Jurkat, Clone E6-1 (cell line): Measurements from ENCODE around the gene SH3BGRL2.
"Not testable (repeated sequence)": the region's sequence is repeated elsewhere in the genome, so short reads cannot be mapped to it uniquely, and the experiment has no call there.

Source experiments
- DNase-seq: peaks from one replicate; pipeline ENCODE4 v3.0.0-alpha.2; 2011; ENCODE audit warnings: low read depth, low spot score
- H3K4me3 ChIP-seq: 2 replicates; pipeline ENCODE4 v1.5.1; 2011; ENCODE audit warnings: mild to moderate bottlenecking, low read length, control low read depth, moderate library complexity

The SH3BGRL2 gene

DNA sequence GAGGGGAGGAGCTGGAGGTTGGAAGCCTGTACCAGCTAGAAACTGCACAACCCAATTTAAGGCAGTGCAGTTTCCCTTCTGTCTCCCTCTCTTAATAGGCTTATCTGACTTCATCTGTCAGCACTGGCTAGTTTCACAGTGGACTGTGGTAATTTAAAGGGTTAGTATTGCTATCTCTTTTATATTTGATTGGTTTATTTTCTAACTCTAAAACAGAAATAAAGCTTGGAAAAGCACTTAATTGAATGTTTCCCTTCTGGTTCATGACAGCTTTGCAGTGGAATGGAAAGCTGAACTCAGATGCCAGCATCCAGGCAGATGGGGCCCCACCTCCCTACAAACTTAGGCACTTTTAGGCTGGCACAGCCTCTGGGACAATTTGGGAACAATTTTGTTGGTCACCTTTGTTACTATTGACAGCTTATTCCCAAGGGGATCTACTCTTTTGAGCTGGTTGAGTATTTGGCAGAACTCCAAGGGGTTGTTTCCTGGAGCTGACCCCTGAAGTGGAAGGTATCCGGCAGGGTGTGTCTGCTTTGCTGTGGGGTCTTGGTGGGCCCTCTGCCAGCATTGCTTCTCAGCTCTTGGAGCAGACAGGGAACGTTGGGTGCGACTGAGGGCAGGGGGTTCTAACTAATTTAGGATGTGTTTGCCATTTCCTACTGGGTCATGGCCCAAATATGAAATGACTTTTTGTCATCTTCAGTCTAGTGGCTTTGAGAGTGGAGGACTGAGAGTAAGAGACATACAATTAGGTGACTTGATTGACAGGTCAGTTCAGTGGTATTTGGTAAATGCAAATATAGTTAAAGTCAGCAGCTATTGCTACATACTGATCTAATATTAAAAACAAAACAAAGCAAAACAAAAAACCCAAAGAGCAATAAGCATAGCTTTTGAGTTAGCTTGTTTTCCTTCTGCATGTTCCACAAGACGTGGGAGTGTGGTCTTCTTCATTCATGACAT, 9.3 kb downstream of the SH3BGRL2 start:
- no peak for DNase-seq

DNA sequence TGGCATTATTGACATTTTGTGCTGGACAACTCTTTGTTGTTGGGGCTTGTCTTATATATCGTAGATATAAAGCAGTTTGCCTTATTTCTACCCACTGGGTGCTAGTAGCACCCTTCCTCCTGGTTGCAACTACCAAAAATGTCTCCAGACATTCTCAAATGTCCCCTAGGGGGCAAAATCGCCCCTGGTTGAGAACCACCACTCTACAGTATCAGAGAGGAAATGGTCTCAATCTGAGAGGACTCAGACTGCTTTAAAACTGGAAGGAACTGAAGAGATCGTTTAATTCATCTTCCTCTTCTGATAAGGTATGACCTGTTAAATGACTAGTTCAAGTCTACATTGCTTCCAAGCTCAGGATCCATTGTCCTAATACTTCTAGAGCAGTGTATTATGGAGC, 14.9 kb downstream of the SH3BGRL2 start:
- DNase-seq = peak; percentile 12
- H3K4me3 ChIP-seq = no peak overlapping the region

More for the DNA sequence above, 9.3 kb downstream of the SH3BGRL2 start:
- H3K4me3 ChIP-seq = no peak overlapping the region

DNA sequence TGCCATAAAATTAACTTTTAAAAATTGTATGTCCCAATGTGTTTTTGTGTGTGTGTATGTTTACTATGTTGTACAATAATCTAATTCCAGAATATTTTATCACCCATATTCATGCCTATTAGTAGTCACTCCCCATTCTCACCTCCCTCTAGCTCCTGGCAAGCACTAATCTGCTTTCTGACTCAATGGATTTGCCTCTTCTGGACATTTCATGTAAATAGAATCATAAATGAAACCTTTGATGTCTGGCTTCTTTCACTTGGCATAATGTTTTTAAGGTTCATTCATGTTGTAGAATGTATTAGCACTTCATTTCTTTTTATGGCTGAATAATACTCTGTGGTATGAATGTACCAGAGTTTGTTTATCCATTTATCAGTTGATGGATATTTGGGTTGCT, 15.4 kb downstream of the SH3BGRL2 start:
- no peak for DNase-seq
- no peak overlapping the region for H3K4me3 ChIP-seq

DNA sequence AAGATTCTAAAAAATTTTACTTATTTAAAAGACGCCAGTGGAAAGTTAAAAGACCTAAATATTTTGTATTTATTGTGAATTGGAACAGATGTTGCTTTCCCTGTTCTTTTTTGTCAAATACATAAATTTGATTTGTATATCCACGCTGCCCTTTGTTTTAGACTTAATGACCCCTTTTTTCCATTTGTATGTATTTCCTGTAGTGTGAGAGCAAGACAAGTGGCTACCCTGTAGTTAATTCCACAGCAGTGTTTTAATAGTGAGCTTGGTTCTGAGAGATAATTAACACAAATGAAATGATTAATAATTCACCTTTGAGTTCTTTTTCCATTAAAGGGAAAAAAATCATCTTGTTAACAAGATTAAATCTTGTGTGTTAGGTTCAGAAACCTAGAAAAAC, 16.6 kb downstream of the SH3BGRL2 start:
- no peak overlapping the region for H3K4me3 ChIP-seq
- no peak for DNase-seq

DNA sequence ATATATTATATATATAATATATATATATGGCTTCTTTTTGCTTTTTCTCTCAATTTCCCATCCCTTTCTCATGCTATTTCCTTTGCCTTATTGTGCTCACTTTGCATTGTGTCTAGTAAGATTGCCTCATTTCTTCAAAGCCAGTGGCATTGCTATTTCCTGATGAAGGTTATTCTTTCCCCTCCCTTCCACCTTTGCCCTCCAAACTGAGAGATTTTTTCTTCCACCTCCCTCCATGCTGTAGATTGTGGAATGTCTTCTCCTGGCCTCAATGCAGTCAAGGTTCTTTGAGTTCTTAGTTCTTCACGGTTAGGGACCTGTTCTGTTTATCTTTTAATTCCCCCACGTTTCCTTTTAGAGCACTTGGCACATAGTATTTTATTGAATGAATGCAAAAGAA, 17.2 kb downstream of the SH3BGRL2 start:
- H3K4me3 ChIP-seq = no peak overlapping the region

DNA sequence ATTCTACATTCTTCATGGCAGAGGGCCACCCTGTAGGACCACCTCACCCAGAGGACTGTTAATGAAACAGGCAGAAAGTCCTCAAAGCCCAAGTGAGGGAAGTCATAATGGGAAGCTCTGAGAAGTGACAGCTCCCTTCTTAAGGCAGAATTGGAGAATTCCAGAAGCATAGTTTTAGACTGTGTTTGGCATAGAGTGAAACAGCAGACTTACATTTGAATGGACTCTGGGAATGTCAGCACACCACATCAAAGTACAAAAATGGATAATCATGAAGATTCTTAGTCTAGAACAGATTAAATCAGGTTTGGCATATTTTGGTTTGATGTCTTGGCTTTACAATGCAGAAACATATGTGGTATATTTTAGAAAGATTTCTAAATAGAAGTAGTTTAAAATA, 17.9 kb downstream of the SH3BGRL2 start:
- no peak overlapping the region for H3K4me3 ChIP-seq
- DNase-seq = no peak

More for the DNA sequence above, 17.2 kb downstream of the SH3BGRL2 start:
- no peak for DNase-seq

DNA sequence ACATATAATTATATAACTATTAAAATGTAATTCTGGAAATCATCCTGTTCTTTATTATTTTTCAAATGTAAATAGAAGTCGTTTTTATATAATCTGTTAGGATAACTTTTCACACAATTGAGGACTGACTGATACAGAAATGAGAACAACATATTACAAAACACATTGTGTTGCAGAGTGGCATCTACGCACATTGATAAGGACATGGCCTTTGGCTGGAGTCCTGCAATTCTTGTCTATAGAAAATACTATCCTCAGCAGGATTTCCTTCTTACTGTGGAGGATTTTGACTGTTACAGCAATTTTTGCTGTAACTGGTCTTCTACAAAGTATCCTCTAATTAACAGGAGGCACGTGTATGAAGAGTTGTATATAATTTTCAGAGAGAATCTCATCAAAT, 19.8 kb downstream of the SH3BGRL2 start:
- DNase-seq = no peak

DNA sequence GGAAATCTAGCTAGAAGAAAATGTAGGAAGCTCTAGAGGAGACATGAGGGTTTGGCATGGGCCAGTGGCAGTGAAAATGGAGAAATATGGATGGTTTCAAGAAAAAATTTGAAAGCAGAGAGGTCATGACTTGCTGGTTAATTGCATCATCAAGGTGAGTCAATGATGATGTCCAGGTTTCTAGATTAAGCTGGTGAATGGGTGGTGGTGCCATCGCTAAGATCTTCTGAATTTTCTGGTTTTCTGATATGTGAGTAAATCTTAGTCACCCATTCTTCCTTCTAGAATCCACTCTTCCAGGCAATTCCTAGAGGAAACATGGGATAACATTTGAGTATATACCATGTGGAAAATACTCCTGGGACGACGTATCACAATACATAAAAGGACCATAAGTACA, 25.0 kb downstream of the SH3BGRL2 start:
- no peak for DNase-seq

More for the DNA sequence above, 19.8 kb downstream of the SH3BGRL2 start:
- no peak overlapping the region for H3K4me3 ChIP-seq

DNA sequence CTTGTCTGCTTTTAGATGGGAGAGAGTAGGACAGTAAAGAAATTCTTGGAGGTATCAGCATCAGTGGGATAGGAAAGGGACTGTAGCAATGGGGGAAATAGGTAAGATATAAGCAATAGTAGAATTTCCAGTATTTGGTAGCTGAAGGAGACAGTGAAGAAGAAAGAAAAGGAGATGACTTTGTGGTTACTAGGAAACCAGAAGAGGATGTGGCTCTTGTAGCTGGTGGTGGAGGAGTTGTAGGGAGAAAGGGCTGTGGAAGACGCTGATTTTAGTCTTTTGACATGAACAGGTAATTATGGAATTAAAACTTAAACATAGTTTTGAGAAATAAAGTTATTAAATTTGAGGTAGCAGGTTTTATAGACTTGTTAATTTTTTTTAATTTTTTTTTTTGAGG, 26.1 kb downstream of the SH3BGRL2 start:
- H3K4me3 ChIP-seq = no peak overlapping the region
- peak; percentile 45 for DNase-seq

More for the DNA sequence above, 25.0 kb downstream of the SH3BGRL2 start:
- no peak overlapping the region for H3K4me3 ChIP-seq

DNA sequence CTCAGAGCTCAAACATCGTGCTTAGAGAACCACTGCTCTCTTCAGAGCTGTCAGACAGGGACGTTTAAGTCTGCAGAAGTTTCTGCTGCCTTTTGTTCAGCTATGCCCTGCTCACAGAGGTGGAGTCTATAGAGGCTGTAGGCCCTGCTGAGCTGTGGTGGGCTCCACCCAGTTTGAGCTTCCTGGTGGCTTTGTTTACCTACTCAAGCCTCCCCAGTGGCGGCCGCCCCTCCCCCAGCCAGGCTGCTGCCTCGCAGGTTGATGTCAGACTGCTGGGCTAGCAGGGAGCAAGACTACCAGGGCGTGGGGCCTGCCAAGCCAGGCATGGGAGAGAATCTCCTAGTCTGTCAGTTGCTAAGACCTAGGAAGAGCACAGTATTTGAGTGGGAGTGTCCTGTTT, 32.5 kb downstream of the SH3BGRL2 start:
- H3K4me3 ChIP-seq, DNase-seq: not testable (repeated sequence)

DNA sequence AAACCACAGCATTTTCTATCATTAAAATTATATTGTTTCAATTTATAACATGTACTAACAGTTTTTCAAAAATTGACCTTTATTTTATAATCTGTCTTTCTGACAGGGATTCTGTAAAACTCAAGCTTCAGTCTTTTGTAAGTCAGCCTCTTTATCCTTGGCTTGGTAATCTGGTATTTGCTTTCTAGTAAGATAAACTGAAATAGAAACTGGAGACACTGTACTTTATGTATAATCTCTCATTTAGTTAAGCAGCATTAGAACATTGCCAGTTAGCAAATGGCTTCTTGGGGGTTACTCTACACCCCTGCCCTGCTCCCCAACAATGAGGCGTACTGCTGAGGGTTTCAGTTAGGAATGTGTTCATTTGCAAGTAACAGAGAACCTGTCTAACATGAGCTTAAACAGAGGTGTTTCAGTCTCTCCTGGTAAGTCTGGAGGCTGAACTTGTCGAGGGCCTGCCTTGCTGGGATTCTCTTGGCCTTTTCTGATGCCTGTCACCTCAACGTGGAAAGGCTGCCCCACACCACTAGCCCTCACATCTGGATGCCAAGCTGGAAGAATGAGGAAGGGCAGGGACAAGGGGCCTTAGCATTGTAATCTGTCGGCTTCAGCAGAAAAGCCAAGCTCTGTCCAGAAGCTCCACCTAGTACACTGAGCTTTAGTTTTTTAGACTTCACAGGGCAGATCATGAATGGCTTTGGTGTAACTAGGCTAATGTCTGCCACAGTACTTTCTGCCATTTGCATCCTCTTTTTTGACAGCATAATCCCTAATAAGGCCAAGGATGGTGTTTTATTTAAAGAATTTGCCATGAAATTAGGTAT, 34.8 kb downstream of the SH3BGRL2 start:
- H3K4me3 ChIP-seq = no peak overlapping the region
- DNase-seq = no peak

DNA sequence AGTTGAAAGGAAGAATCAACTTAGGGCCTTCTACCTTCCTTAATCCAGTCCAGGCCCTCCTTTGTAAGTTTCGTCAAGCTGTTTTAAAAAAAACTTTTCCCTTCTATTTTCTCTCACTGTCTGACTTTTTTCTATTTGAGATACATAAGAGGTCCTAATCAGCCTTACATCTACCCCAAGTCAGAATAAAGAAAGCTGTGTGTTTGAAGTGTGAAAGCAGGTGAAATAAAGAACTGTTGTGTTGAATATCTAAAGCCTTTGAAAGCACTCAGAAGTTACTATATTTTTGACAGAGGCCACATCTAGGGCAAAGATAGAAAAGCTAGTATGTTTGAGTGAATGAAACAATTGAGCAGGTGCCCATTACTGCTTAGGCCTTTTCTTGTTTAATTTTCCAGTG, 35.5 kb downstream of the SH3BGRL2 start:
- no peak overlapping the region for H3K4me3 ChIP-seq
- peak; percentile 42 for DNase-seq

DNA sequence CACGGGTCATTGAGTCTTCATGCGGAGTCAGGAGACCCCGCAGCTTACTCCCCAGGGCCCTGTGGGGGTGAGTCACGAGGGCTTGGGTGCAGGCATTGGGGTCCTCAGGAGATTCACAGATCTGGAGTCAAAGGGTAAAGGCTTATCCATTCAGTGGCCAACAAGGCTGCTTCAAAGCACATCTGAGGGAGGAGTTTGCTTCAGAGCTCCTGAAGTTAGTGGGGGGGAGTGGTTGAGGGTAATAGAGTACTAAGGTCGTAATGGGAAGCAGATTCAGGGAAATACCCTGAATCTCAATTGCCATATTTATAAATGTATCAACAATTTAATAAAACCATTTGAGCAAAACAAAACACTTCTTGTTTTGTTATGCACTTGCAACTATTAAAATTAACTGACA, 37.3 kb downstream of the SH3BGRL2 start:
- no peak for DNase-seq
- no peak overlapping the region for H3K4me3 ChIP-seq

DNA sequence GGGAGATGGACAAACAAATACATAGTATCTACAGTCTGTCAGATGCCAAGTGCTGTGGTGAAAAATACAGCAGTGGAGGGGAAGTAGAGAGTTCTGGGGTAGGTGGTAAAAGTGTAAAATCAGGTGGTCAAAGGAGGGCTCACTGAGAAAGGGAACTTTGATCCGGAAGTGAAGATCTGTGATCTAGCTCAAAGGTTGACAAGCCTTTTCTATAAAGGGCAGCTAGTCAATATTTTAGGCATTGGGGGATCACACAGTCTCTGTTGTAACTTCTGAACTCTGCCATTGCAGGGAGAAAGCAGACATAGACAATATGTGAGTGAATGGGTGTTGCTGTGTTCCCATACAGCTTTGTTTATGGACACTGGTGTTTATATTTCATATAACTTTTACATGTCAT, 38.6 kb downstream of the SH3BGRL2 start:
- no peak for DNase-seq
- H3K4me3 ChIP-seq = no peak overlapping the region

DNA sequence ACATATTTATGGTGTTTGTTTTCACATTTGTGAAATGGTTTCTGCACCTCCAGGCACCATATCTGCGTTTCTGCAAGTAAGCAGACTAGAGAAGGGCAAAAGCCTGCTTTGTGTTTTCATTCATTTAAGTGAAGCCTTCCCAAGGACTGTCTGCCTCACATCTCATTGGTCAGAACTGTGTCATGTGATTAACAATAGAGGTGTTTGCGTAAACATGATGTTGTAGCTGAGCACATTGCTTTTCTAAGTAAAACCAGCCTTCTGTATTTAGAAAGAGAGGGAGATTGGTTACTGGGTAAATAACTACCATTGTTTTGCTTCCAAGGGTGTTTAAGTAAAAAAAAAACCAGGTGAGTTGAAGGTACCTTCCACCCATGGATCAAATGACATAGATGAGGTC, 39.7 kb downstream of the SH3BGRL2 start:
- H3K4me3 ChIP-seq = no peak overlapping the region
- no peak for DNase-seq

DNA sequence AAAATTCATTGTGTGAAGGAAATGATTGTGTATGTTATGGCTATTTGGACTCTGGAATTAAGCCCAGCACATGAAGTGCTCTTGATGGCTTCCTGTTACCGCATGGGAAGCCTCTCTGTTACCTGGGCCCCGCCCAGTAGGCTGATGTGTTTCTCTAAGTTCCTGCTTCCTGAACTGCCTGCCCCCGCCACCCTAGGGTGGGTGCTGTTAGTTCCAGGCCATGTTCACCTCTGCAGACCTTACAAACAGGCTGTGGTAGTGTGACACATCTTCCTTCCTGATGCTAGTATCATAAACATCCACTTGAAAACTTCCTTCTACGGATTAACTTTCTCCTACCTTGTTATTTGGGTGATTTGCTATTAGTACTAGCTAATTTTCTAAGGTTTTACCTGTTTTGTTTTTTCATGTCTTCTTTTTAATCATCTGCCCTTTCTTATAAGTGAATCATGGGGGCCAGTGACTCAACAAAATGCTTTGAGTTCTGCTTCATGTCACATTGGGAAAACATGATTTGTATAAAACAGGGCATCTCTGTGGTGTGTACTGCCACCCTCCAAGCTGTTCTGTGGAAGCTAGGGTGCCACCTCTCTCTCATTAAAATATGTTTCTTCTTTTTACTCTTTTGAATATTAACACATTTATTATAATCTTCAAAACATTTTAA, 40.6 kb downstream of the SH3BGRL2 start:
- H3K4me3 ChIP-seq = no peak overlapping the region
- no peak for DNase-seq

DNA sequence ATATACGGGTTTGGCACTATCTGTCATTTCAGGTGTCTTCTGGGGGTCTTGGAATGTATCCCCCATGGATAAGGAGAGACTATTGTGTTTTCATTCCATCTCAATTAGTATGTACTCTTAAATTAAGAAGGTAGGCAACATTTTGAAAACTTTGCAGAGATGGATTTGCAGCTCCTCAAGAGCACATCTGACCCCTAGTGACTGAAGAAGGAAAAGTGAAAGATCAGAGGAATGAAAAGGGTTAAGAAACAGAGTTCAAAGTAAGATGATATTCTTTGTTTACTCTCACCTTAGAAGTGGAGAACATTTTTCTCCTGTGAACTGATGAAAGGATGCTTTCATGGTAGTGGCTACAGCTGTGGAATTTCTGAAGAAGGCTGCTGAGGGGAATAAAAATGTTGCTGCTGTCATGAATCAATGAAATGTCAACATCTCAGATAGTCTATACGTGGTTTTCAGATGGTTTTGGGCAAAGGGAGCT, 41.5 kb downstream of the SH3BGRL2 start:
- DNase-seq = peak; percentile 24

DNA sequence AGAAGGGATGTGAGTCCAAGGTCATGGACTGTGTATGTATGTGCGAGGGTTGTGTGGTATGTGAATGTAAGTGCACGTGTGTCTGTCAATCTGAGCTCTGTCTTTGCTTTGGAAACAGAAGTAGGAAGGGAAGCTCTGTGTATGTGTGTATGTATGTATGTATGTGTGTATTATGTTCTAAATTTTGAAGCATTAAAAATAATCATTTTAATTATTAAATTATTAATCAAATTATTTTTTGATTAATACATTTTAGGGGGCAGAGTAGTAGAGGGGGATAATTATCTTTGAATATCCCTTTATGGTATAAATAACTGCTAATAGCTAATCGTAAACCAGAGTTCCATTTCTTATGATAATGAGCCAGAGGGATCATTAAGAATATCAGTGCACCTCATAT, 42.8 kb downstream of the SH3BGRL2 start:
- H3K4me3 ChIP-seq = no peak overlapping the region
- no peak for DNase-seq

More for the DNA sequence above, 41.5 kb downstream of the SH3BGRL2 start:
- H3K4me3 ChIP-seq = no peak overlapping the region
